CD8-positive, alpha-beta memory T cell (primary cell): ENCODE results near the gene FAHD2A. TPM values are rescaled to one million over a fixed set of nuclear protein-coding genes. Genes with fewer than 3 reads are reported as not detected.
"Not testable (repeated sequence)": the region's sequence is repeated elsewhere in the genome, so short reads cannot be mapped to it uniquely, and the experiment has no call there.

ENCODE experiments used
- CTCF ChIA-PET: fragments of 350-600 bp; sonication (Branson Sonifier 250); formaldehyde crosslinking; loops from one replicate; lab custom pipeline; 2021; ENCODE audit warnings: antibody characterized with exemption; lab: Charles Lee
- POLR2A ChIA-PET: fragments of 350-600 bp; sonication (Branson Sonifier 250); formaldehyde crosslinking; loops from one replicate; lab custom pipeline; 2021; ENCODE audit warnings: antibody characterized with exemption; lab: Charles Lee
- DNase-seq, 5 donors: peaks; one replicate each; pipeline versions ENCODE4 v3.0.0 to v3.0.0-alpha.2; 2020 to 2022; ENCODE audit warnings: mixed read lengths in 1 of 5
- H3K27ac ChIP-seq: one replicate; pipeline ENCODE4 v1.7.0; 2013; ENCODE audit warnings: low read depth, mild to moderate bottlenecking, low read length, moderate library complexity
- H3K27me3 ChIP-seq: 2 replicates; pipeline ENCODE4 v1.7.0; 2013; ENCODE audit warnings: low read length, mild to moderate bottlenecking; ENCODE audit not compliant: insufficient read depth, poor library complexity, severe bottlenecking
- H3K36me3 ChIP-seq: 2 replicates; pipeline ENCODE4 v1.7.0; 2013; ENCODE audit warnings: mild to moderate bottlenecking, low read length, moderate library complexity; ENCODE audit not compliant: insufficient read depth
- H3K4me1 ChIP-seq: 2 replicates; pipeline ENCODE4 v1.7.0; 2013; ENCODE audit warnings: mild to moderate bottlenecking, low read length, moderate library complexity; ENCODE audit not compliant: insufficient read depth
- H3K4me3 ChIP-seq: 2 replicates; pipeline ENCODE4 v1.7.0; 2013; ENCODE audit warnings: mild to moderate bottlenecking, low read length
- H3K9me3 ChIP-seq: 2 replicates; pipeline ENCODE4 v1.7.0; 2013; ENCODE audit warnings: mild to moderate bottlenecking, low read length
- H3K27ac Mint-ChIP-seq, 8 donors: one replicate each; pipeline ENCODE4 v1.8.0; 2020 to 2021; ENCODE audit warnings: mixed read lengths in 8 of 8, mild to moderate bottlenecking in 6 of 8, inconsistent platforms in 3 of 8, moderate library complexity in 3 of 8
- H3K27me3 Mint-ChIP-seq, 2 donors: one replicate each; pipeline ENCODE4 v1.8.0; 2020 to 2021; ENCODE audit warnings: mixed read lengths in 2 of 2, mild to moderate bottlenecking in 1 of 2, moderate library complexity in 1 of 2
- H3K36me3 Mint-ChIP-seq, 3 donors: one replicate each; pipeline ENCODE4 v1.8.0; 2020 to 2021; ENCODE audit warnings: mixed read lengths in 3 of 3, inconsistent platforms in 1 of 3, mild to moderate bottlenecking in 1 of 3
- H3K4me1 Mint-ChIP-seq, 3 donors: one replicate each; pipeline ENCODE4 v1.8.0; 2020 to 2021; ENCODE audit warnings: mixed read lengths in 3 of 3, inconsistent platforms in 1 of 3, mild to moderate bottlenecking in 1 of 3
- H3K4me3 Mint-ChIP-seq, 7 donors: one replicate each; pipeline ENCODE4 v1.8.0; 2020 to 2021; ENCODE audit warnings: mixed read lengths in 7 of 7, mild to moderate bottlenecking in 6 of 7, moderate library complexity in 4 of 7, inconsistent platforms in 2 of 7
- H3K9me3 Mint-ChIP-seq, 5 donors: one replicate each; pipeline ENCODE4 v1.8.0; 2020 to 2022; ENCODE audit warnings: mixed read lengths in 5 of 5, mild to moderate bottlenecking in 3 of 5, moderate library complexity in 2 of 5, inconsistent platforms in 1 of 5
- polyA plus RNA-seq: library from polyadenylated mRNA; unstranded; fragments of 300-500 nt; fragmentation: Illumina TruSeq; gene quantifications from one replicate; pipeline ENCODE4 v1.2.3, GENCODE V29; 2021
- total RNA-seq, 2 experiments: library from RNA; stranded (reverse); gene quantifications; one replicate each; pipeline ENCODE4 v1.2.3, GENCODE V29; 2021

FAHD2A gene
- total and polyA plus RNA-seq, 3 experiments from 2014 or later = 20.0 to 32.3 (median 28.8) TPM

GRCh38 chr2:95427196-95427867 is 24.8 kb downstream of the FAHD2A start:
- H3K27me3 Mint-ChIP-seq, POLR2A ChIA-PET, H3K4me1 ChIP-seq, H3K9me3 Mint-ChIP-seq, H3K36me3 ChIP-seq, H3K27ac Mint-ChIP-seq, CTCF ChIA-PET, H3K27me3 ChIP-seq, DNase-seq, H3K36me3 Mint-ChIP-seq, H3K4me3 ChIP-seq, H3K4me1 Mint-ChIP-seq, H3K9me3 ChIP-seq, H3K4me3 Mint-ChIP-seq, H3K27ac ChIP-seq: not testable (repeated sequence)

- H3K4me1 Mint-ChIP-seq, H3K4me3 ChIP-seq, H3K27ac ChIP-seq, H3K9me3 ChIP-seq, H3K36me3 ChIP-seq, POLR2A ChIA-PET, H3K27me3 ChIP-seq, H3K36me3 Mint-ChIP-seq, H3K27ac Mint-ChIP-seq, DNase-seq, H3K27me3 Mint-ChIP-seq, H3K9me3 Mint-ChIP-seq, H3K4me3 Mint-ChIP-seq, H3K4me1 ChIP-seq, CTCF ChIA-PET: not testable (repeated sequence)
These were observed 27.4 kb downstream of the FAHD2A start for GRCh38 chr2:95429748-95430467.

GRCh38 chr2:95433373-95433772 is 30.9 kb downstream of the FAHD2A start:
- H3K9me3 Mint-ChIP-seq, H3K27me3 ChIP-seq, CTCF ChIA-PET, H3K36me3 ChIP-seq, H3K27ac Mint-ChIP-seq, H3K4me1 ChIP-seq, H3K9me3 ChIP-seq, H3K4me1 Mint-ChIP-seq, H3K27me3 Mint-ChIP-seq, POLR2A ChIA-PET, DNase-seq, H3K36me3 Mint-ChIP-seq, H3K4me3 Mint-ChIP-seq, H3K27ac ChIP-seq, H3K4me3 ChIP-seq: not testable (repeated sequence)

- H3K27ac Mint-ChIP-seq, H3K9me3 Mint-ChIP-seq, CTCF ChIA-PET, H3K36me3 Mint-ChIP-seq, H3K9me3 ChIP-seq, H3K4me1 ChIP-seq, H3K4me1 Mint-ChIP-seq, H3K27me3 Mint-ChIP-seq, DNase-seq, H3K27ac ChIP-seq, H3K36me3 ChIP-seq, H3K27me3 ChIP-seq, H3K4me3 ChIP-seq, POLR2A ChIA-PET, H3K4me3 Mint-ChIP-seq: not testable (repeated sequence)
These were observed 31.5 kb downstream of the FAHD2A start for GRCh38 chr2:95433973-95434372.

GRCh38 chr2:95434507-95435076 is 32.1 kb downstream of the FAHD2A start:
- H3K9me3 Mint-ChIP-seq, POLR2A ChIA-PET, H3K27me3 Mint-ChIP-seq, H3K4me1 Mint-ChIP-seq, H3K27ac Mint-ChIP-seq, H3K4me1 ChIP-seq, H3K4me3 Mint-ChIP-seq, H3K36me3 ChIP-seq, H3K4me3 ChIP-seq, H3K36me3 Mint-ChIP-seq, H3K9me3 ChIP-seq, CTCF ChIA-PET, DNase-seq, H3K27ac ChIP-seq, H3K27me3 ChIP-seq: not testable (repeated sequence)

- CTCF ChIA-PET, H3K36me3 Mint-ChIP-seq, H3K27me3 Mint-ChIP-seq, H3K9me3 Mint-ChIP-seq, H3K4me1 Mint-ChIP-seq, H3K27ac Mint-ChIP-seq, H3K4me3 ChIP-seq, H3K36me3 ChIP-seq, H3K9me3 ChIP-seq, H3K27me3 ChIP-seq, H3K4me3 Mint-ChIP-seq, POLR2A ChIA-PET, H3K27ac ChIP-seq, DNase-seq, H3K4me1 ChIP-seq: not testable (repeated sequence)
These were observed 32.8 kb downstream of the FAHD2A start for GRCh38 chr2:95435162-95435871.

GRCh38 chr2:95435872-95436209 is 33.3 kb downstream of the FAHD2A start:
- H3K9me3 Mint-ChIP-seq, H3K36me3 ChIP-seq, DNase-seq, H3K27me3 ChIP-seq, H3K9me3 ChIP-seq, H3K4me3 Mint-ChIP-seq, H3K27ac Mint-ChIP-seq, H3K27me3 Mint-ChIP-seq, CTCF ChIA-PET, H3K36me3 Mint-ChIP-seq, H3K4me1 Mint-ChIP-seq, POLR2A ChIA-PET, H3K4me3 ChIP-seq, H3K27ac ChIP-seq, H3K4me1 ChIP-seq: not testable (repeated sequence)

- H3K4me3 Mint-ChIP-seq, CTCF ChIA-PET, H3K4me1 ChIP-seq, POLR2A ChIA-PET, H3K36me3 Mint-ChIP-seq, H3K9me3 ChIP-seq, H3K27me3 ChIP-seq, H3K27ac ChIP-seq, H3K27me3 Mint-ChIP-seq, H3K36me3 ChIP-seq, H3K4me3 ChIP-seq, H3K4me1 Mint-ChIP-seq, DNase-seq, H3K27ac Mint-ChIP-seq, H3K9me3 Mint-ChIP-seq: not testable (repeated sequence)
These were observed 40.1 kb downstream of the FAHD2A start for GRCh38 chr2:95442474-95443099.
